Gastrocnemius medialis (tissue), 4 donors: ENCODE measurements around the gene SLK. TPM values are rescaled to one million over a fixed set of nuclear protein-coding genes. Genes with fewer than 3 reads are reported as not detected.

Experiments used
- ATAC-seq, 2 donors: fragments of 150-250 bp; one replicate each; pipeline ENCODE4 v1.9.1; 2016
- DNase-seq, 2 donors: peaks; one replicate each; pipeline ENCODE4 v3.0.0-alpha.2; 2019
- H3K27ac ChIP-seq, 4 donors: fragments of 200-600 bp; sonication (generic); 1 replicate in 1 of 4; 2 replicates in 3 of 4; pipeline ENCODE4 v1.5.1; 2016 to 2018; ENCODE audit warnings: mild to moderate bottlenecking in 2 of 4, moderate library complexity in 1 of 4
- H3K27me3 ChIP-seq, 3 donors: fragments of 200-600 bp; sonication (generic) in 2 of 3; 1 replicate in 1 of 3; 2 replicates in 2 of 3; pipeline versions ENCODE4 v1.5.1 to v1.6.0; 2016 to 2019; ENCODE audit warnings: mild to moderate bottlenecking in 1 of 3, moderate library complexity in 1 of 3
- H3K36me3 ChIP-seq, 2 donors: fragments of 200-600 bp; sonication (generic) in 1 of 2; one replicate each; pipeline ENCODE4 v1.5.1; 2017 to 2018
- H3K4me1 ChIP-seq, 2 donors: fragments of 200-600 bp; sonication (generic) in 1 of 2; one replicate each; pipeline ENCODE4 v1.5.1; 2016 to 2017; ENCODE audit warnings: mild to moderate bottlenecking in 2 of 2
- H3K4me3 ChIP-seq, 4 donors: fragments of 200-600 bp; sonication (generic) in 3 of 4; 1 replicate in 1 of 4; 2 replicates in 3 of 4; pipeline ENCODE4 v1.5.1; 2016 to 2019; ENCODE audit warnings: mild to moderate bottlenecking in 2 of 4
- H3K9me3 ChIP-seq, 3 donors: fragments of 200-600 bp; sonication (generic) in 2 of 3; 1 replicate in 1 of 3; 2 replicates in 2 of 3; pipeline ENCODE4 v1.5.1; 2016 to 2019
- POLR2A ChIP-seq, 2 donors: fragments of 450-650 bp; IDR thresholded peaks; one replicate each; pipeline ENCODE4 v1.6.1; 2017; ENCODE audit warnings: antibody characterized with exemption in 2 of 2, mild to moderate bottlenecking in 2 of 2, moderate library complexity in 2 of 2
- in situ Hi-C, 4 donors: fragments of 200-750 bp; cut with MboI; loops; one replicate each; pipeline versions ENCODE4 v1.15.0 to v1.8.0; 2017; ENCODE audit warnings: low sequenced_read_pairs in 4 of 4
- intact Hi-C: fragments of 100-400 bp; cut with DNase I; formaldehyde crosslinking; loops from one replicate; pipeline ENCODE4 v1.15.1; 2023; ENCODE audit warnings: low total_unique reads
- total RNA-seq, 4 donors: library from RNA; depleted of rRNA; stranded (reverse); fragments of >200 nt; gene quantifications; one replicate each; pipeline versions ENCODE4 v1.1.0 to v1.2.3, GENCODE V29; 2016
- TF ChIP-seq, protein P1 (sequence below), 5 experiments: fragments of 450-650 bp in 3 of 5; fragments of 200-600 bp in 2 of 5; sonication (generic) in 2 of 5; IDR thresholded peaks in 4 of 5; conservative IDR thresholded peaks in 1 of 5; 1 replicate in 4 of 5; 2 replicates in 1 of 5; pipeline ENCODE4 v1.5.1; 2016 to 2019; ENCODE audit warnings: antibody characterized with exemption in 5 of 5, mild to moderate bottlenecking in 3 of 5, moderate library complexity in 3 of 5

The SLK gene
- total RNA-seq, 4 donors from 2014 or later = 43.3 to 53.3 (median 49.8) TPM

DNA sequence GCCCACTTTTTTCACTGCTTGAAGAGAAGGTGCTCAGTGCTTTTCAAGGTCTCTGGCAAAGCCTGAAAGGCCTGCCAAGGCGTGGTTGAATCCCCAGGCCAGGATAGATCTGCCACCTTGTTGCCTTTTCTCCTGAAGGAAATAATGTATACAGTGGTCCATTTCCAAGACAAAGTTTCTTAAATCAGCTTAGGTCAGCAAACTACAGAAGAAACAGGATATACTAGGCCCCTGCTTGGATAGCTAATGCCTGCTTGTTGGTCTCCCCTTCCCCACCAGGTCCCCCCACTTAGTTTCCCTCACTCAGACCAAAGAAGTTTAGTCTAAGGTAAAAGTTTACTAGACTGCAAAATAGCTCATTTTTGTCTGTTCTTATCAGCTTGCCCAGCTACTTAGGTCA is 98.8 kb downstream of the SLK start:
- ATAC-seq = no peak
- Histone ChIP-seq H3K4me1 (no peaks in the 10 kb centered on the region), H3K9me3 (no peaks in the 10 kb centered on the region), H3K36me3 (no peaks in the 10 kb centered on the region), H3K27ac (no peak overlapping the region), H3K27me3 (no peaks in the 10 kb centered on the region), H3K4me3 (no peak overlapping the region)
- DNase-seq = no peak
- in situ Hi-C loops (no loop called here), intact Hi-C loops (no loop called here)
- TF ChIP-seq, protein P1, sequence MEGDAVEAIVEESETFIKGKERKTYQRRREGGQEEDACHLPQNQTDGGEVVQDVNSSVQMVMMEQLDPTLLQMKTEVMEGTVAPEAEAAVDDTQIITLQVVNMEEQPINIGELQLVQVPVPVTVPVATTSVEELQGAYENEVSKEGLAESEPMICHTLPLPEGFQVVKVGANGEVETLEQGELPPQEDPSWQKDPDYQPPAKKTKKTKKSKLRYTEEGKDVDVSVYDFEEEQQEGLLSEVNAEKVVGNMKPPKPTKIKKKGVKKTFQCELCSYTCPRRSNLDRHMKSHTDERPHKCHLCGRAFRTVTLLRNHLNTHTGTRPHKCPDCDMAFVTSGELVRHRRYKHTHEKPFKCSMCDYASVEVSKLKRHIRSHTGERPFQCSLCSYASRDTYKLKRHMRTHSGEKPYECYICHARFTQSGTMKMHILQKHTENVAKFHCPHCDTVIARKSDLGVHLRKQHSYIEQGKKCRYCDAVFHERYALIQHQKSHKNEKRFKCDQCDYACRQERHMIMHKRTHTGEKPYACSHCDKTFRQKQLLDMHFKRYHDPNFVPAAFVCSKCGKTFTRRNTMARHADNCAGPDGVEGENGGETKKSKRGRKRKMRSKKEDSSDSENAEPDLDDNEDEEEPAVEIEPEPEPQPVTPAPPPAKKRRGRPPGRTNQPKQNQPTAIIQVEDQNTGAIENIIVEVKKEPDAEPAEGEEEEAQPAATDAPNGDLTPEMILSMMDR (IDR thresholded peaks at IDR 0.05 in 4 of 5, conservative IDR thresholded peaks at IDR 0.05 in 1 of 5) = no peak
- TF ChIP-seq POLR2A (IDR thresholded peaks at IDR 0.05) = no peak

DNA sequence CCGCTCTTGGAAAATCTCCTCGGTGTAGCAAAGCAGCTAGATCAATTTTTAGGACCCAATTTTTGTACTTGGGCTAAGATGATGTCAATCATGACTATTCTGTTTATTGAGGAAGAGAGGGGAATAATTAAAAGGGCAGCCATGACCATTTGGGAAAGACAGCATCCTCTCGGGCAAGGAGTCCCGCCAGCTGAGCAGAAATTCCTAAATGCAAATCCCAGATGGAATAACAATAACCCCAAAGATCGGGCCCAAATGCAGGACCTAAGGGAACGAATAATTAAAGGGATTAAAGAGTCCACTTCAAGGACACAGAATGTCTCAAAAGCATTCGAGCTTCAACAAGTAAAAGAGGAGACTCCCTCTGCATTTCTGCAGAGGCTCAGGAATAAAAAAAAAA is 100.0 kb downstream of the SLK start:
- H3K27ac ChIP-seq = no peak overlapping the region
- intact Hi-C loops = no loop called here
- H3K9me3 ChIP-seq = no peaks in the 10 kb centered on the region
- in situ Hi-C loops = no loop called here
- no peaks in the 10 kb centered on the region for H3K27me3 ChIP-seq
- H3K36me3 ChIP-seq = no peaks in the 10 kb centered on the region
- H3K4me3 ChIP-seq = no peak overlapping the region
- ATAC-seq (no peak), DNase-seq (no peak)
- TF ChIP-seq, protein P1 (IDR thresholded peaks at IDR 0.05 in 4 of 5, conservative IDR thresholded peaks at IDR 0.05 in 1 of 5) = no peak
- TF ChIP-seq POLR2A (IDR thresholded peaks at IDR 0.05) = no peak
- no peaks in the 10 kb centered on the region for H3K4me1 ChIP-seq

DNA sequence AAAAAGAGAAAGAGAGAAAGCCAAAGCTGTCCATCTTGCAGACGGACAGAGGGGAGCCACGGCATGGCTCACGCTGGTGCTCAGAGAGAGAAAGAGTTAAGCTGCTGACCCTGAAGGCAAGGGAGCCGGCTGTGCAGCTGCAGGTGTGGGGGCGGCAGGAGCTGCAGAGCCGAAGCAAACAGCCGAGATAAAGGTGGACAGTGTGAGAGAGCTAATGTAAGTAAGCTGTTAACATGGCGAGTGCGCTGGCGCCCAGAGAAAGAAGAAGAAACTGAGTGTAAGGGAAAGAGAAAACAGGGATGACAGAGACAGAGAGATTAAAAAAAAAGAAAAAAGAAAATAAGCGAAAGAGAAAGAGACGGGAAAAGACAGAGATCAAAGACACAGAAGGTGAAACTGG is 100.6 kb downstream of the SLK start:
- in situ Hi-C loops = no loop called here
- H3K4me3 ChIP-seq = no peak overlapping the region
- no peak for ATAC-seq

DNA sequence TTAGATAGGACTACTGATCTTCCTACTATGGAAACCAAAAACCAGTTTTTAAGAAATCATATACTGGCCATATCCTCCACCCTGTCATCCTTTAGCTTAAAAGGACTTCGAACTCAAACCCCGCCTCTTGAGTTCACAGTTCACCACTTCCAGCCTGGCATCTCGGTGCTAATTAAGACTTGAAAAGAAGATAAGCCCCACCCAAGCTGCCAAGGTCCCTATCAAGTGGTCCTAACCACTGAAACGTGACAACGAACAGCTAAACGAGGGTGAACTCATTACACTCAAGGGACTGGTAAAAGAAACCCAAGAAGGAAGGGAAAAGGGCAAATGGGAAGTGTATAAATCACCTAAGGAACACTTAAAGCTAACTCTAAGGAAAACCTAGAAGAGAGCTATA is 102.7 kb downstream of the SLK start:
- no peaks in the 10 kb centered on the region for H3K4me1 ChIP-seq
- in situ Hi-C loops = no loop called here
- H3K27me3 ChIP-seq = no peaks in the 10 kb centered on the region
- no peaks in the 10 kb centered on the region for H3K9me3 ChIP-seq
- H3K27ac ChIP-seq = no peak overlapping the region
- DNase-seq = no peak
- intact Hi-C loops = no loop called here
- TF ChIP-seq, protein P1 (IDR thresholded peaks at IDR 0.05 in 4 of 5, conservative IDR thresholded peaks at IDR 0.05 in 1 of 5) = no peak
- TF ChIP-seq POLR2A (IDR thresholded peaks at IDR 0.05) = no peak
- ATAC-seq = no peak
- H3K36me3 ChIP-seq = no peaks in the 10 kb centered on the region
- H3K4me3 ChIP-seq = no peak overlapping the region

More for the DNA sequence above, 100.6 kb downstream of the SLK start:
- no peaks in the 10 kb centered on the region for H3K27me3 ChIP-seq
- no peak overlapping the region for H3K27ac ChIP-seq
- intact Hi-C loops = no loop called here
- TF ChIP-seq POLR2A (IDR thresholded peaks at IDR 0.05) = no peak
- H3K9me3 ChIP-seq = no peaks in the 10 kb centered on the region
- no peaks in the 10 kb centered on the region for H3K4me1 ChIP-seq
- no peak for DNase-seq
- H3K36me3 ChIP-seq = no peaks in the 10 kb centered on the region

DNA sequence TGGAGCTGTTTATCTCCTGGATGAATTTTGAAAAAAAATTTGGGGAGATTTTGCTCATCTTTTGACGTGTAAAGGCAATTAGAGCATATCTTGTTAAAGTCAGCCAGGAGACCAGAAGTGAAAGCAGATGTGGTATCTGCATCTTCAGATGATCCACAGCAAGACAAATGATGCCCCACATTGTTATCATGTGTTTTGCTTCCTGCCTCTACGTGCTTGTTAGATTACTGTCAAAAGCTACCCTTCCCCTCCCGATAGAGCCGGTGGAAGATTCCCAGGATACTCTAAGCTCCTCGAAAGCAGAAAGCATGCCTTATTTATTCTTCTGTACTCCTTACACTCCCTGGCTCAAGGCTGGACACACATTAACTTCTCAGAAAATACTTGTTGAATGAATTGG is 105.8 kb downstream of the SLK start:
- H3K36me3 ChIP-seq = no peaks in the 10 kb centered on the region
- no peak for DNase-seq
- ATAC-seq = no peak
- no peaks in the 10 kb centered on the region for H3K9me3 ChIP-seq
- no peak for TF ChIP-seq POLR2A (IDR thresholded peaks at IDR 0.05)
- TF ChIP-seq, protein P1 (IDR thresholded peaks at IDR 0.05 in 4 of 5, conservative IDR thresholded peaks at IDR 0.05 in 1 of 5) = no peak
- in situ Hi-C loops (no loop called here), intact Hi-C loops (no loop called here)
- peaks cover 4 to 7% of the 10 kb centered on the region in 2 donors for H3K4me1 ChIP-seq
- no peak overlapping the region for H3K4me3 ChIP-seq
- H3K27me3 ChIP-seq = no peaks in the 10 kb centered on the region
- H3K27ac ChIP-seq = no peak overlapping the region
